ENCODE measurements around the gene C1QTNF7. TPM values are rescaled to one million over a fixed set of nuclear protein-coding genes. Genes with fewer than 3 reads are reported as not detected.

The C1QTNF7 gene
- total RNA-seq, 1 experiment from 2014 or later, result not detected

DNA sequence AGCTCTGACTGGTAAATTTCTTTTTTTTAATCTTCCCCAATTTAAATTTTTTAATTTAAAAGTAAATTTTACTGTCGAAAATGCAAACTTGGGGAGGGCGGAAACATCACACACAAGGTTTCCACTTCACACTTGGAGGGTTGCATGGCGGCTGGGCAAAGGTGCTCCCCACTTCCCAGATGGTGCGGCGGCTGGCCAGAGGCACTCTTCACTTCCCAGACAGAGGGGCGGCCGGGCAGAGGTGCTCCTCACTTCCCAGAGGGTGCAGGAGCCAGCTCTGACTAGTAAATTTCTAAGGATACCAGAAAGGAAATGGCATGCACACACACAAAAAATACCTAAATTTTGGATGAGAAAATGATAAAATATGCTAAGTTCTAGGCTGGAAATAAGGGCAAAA, 16.4 kb downstream of the C1QTNF7 start (continued):
- TF ChIP-seq, protein P1, sequence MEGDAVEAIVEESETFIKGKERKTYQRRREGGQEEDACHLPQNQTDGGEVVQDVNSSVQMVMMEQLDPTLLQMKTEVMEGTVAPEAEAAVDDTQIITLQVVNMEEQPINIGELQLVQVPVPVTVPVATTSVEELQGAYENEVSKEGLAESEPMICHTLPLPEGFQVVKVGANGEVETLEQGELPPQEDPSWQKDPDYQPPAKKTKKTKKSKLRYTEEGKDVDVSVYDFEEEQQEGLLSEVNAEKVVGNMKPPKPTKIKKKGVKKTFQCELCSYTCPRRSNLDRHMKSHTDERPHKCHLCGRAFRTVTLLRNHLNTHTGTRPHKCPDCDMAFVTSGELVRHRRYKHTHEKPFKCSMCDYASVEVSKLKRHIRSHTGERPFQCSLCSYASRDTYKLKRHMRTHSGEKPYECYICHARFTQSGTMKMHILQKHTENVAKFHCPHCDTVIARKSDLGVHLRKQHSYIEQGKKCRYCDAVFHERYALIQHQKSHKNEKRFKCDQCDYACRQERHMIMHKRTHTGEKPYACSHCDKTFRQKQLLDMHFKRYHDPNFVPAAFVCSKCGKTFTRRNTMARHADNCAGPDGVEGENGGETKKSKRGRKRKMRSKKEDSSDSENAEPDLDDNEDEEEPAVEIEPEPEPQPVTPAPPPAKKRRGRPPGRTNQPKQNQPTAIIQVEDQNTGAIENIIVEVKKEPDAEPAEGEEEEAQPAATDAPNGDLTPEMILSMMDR (IDR thresholded peaks at IDR 0.05 in 2 of 3, conservative IDR thresholded peaks at IDR 0.05 in 1 of 3; ENCODE audit: borderline replicate concordance in 1 of 3, insufficient read depth in 1 of 3, low read depth in 2 of 3, low read length in 2 of 3), result no peak
- TF ChIP-seq RAD21 (IDR thresholded peaks at IDR 0.05; ENCODE audit: low read depth) (no peak), SRF (IDR thresholded peaks at IDR 0.05; ENCODE audit: low read depth) (no peak), CBX3 (IDR thresholded peaks at IDR 0.05; ENCODE audit: low read depth) (no peak), ZNF274 (IDR thresholded peaks at IDR 0.05; ENCODE audit: low read depth, low read length) (no peak), ELF1 (IDR thresholded peaks at IDR 0.05; ENCODE audit: borderline replicate concordance, low read depth) (no peak), YY1 (IDR thresholded peaks at IDR 0.05; ENCODE audit: extremely low read depth, insufficient replicate concordance, low read depth, low read length) (no peak), EZH2phosphoT487 (IDR thresholded peaks at IDR 0.05; ENCODE audit: borderline replicate concordance) (no peak)

DNA sequence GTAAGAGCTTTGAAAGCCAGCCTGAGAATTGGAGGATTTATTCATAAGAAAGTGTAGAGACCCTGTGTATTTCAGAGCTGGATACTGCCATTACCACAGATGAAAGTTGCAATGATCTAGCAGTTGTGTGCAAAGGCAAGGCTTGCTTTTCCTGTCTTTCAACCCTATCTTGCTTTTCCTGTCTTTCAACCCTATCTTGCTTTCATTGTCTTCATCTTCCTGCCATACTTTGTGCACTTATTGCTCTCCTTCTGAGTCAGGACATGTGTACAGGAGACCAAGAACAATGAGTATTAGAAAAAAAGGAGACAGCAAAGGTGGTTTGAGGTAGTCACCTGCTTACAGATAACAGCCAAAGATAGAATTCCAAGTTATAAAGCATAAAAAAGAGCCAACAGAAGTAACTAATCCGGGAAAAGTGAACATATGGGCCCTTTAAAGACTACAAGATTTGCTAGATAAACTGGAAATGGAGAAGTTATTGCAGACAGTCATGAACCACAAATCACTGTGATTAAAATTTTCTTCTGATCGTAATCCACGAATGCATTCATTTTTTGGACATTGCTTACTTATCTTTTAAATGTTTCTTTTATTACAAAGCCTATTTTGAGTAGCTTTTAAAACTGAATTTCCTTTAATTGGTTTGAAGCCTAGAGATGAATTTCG, 17.2 kb downstream of the C1QTNF7 start:
- no peak overlapping the region for H3K4me3 ChIP-seq (replicated peaks in 1 of 2; ENCODE audit: low read depth in 1 of 2, low read length in 2 of 2)
- no peak overlapping the region for H3K27ac ChIP-seq (ENCODE audit: low read depth, low read length)
- RAD21 ChIA-PET (ENCODE audit: low non-redundant PET in 1 of 2, low total read pairs in 2 of 2, uncharacterized antibody in 2 of 2, unreplicated experiment in 2 of 2), result no interaction called here
- H3K79me2 ChIP-seq (ENCODE audit: insufficient read depth, low read length), result no peaks in the 10 kb centered on the region
- H3K9ac ChIP-seq (ENCODE audit: low read length), result no peak overlapping the region
- no peaks in the 10 kb centered on the region for H3K27me3 ChIP-seq (ENCODE audit: insufficient read depth, low read length)
- no peak overlapping the region for H3K4me2 ChIP-seq (ENCODE audit: low read length)
- H3K4me1 ChIP-seq (ENCODE audit: control insufficient read depth in 1 of 2, insufficient read depth in 2 of 2, low read length in 2 of 2), result no peaks in the 10 kb centered on the region
- CTCF ChIA-PET, result no interaction called here
- POLR2A ChIA-PET, result no interaction called here
- intact Hi-C loops (cut with micrococcal nuclease), result no loop called here
- H3K9me3 ChIP-seq (ENCODE audit: control insufficient read depth in 1 of 2, insufficient read depth in 1 of 2, low read depth in 1 of 2, low read length in 2 of 2), result no peaks in the 10 kb centered on the region
- H3K36me3 ChIP-seq (ENCODE audit: control insufficient read depth in 1 of 2, insufficient read depth in 2 of 2, low read length in 2 of 2), result no peaks in the 10 kb centered on the region
- no peak for ATAC-seq
- DNase-seq (ENCODE audit: low read depth, low spot score), result no peak
- TF ChIP-seq EGR1 (IDR thresholded peaks at IDR 0.05; ENCODE audit: low read depth), result no peak
- TF ChIP-seq FOSL1 (IDR thresholded peaks at IDR 0.05; ENCODE audit: low read depth), result no peak
- TF ChIP-seq SP1 (IDR thresholded peaks at IDR 0.05; ENCODE audit: low read depth), result no peak
- TF ChIP-seq, protein P2, sequence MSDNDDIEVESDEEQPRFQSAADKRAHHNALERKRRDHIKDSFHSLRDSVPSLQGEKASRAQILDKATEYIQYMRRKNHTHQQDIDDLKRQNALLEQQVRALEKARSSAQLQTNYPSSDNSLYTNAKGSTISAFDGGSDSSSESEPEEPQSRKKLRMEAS (IDR thresholded peaks at IDR 0.05), result no peak
- no peak for TF ChIP-seq EZH2phosphoT487 (IDR thresholded peaks at IDR 0.05; ENCODE audit: borderline replicate concordance)
- TF ChIP-seq ZNF274 (IDR thresholded peaks at IDR 0.05; ENCODE audit: low read depth, low read length), result no peak
- no peak for TF ChIP-seq POLR2AphosphoS5 (IDR thresholded peaks at IDR 0.05; ENCODE audit: low read depth, low read length)
- no peak for TF ChIP-seq EZH2 (IDR thresholded peaks at IDR 0.05)
- TF ChIP-seq, protein P3, sequence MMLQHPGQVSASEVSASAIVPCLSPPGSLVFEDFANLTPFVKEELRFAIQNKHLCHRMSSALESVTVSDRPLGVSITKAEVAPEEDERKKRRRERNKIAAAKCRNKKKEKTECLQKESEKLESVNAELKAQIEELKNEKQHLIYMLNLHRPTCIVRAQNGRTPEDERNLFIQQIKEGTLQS (IDR thresholded peaks at IDR 0.05), result no peak
- no peak for TF ChIP-seq JUND (IDR thresholded peaks at IDR 0.05)
- no peak for TF ChIP-seq SIN3A (IDR thresholded peaks at IDR 0.05; ENCODE audit: low read depth)
- no peak for TF ChIP-seq ZFX (IDR thresholded peaks at IDR 0.05)
- TF ChIP-seq, protein P4, sequence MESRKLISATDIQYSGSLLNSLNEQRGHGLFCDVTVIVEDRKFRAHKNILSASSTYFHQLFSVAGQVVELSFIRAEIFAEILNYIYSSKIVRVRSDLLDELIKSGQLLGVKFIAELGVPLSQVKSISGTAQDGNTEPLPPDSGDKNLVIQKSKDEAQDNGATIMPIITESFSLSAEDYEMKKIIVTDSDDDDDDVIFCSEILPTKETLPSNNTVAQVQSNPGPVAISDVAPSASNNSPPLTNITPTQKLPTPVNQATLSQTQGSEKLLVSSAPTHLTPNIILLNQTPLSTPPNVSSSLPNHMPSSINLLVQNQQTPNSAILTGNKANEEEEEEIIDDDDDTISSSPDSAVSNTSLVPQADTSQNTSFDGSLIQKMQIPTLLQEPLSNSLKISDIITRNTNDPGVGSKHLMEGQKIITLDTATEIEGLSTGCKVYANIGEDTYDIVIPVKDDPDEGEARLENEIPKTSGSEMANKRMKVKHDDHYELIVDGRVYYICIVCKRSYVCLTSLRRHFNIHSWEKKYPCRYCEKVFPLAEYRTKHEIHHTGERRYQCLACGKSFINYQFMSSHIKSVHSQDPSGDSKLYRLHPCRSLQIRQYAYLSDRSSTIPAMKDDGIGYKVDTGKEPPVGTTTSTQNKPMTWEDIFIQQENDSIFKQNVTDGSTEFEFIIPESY (IDR thresholded peaks at IDR 0.05; ENCODE audit: extremely low read depth, insufficient replicate concordance, low read length), result no peak
- no peak for TF ChIP-seq CEBPB (IDR thresholded peaks at IDR 0.05; ENCODE audit: low read depth)
- TF ChIP-seq, protein P1 (IDR thresholded peaks at IDR 0.05 in 2 of 3, conservative IDR thresholded peaks at IDR 0.05 in 1 of 3; ENCODE audit: borderline replicate concordance in 1 of 3, insufficient read depth in 1 of 3, low read depth in 2 of 3, low read length in 2 of 3), result no peak
- BruUV-seq (replicated peaks), result no TSS peak
- no peaks in the 10 kb centered on the region for H3K9me2 ChIP-seq (ENCODE audit: insufficient read depth)
- no peak overlapping the region for H2AFZ ChIP-seq (ENCODE audit: low read depth, low read length, poor library complexity, severe bottlenecking)
- no peaks in the 10 kb centered on the region for H4K20me1 ChIP-seq (ENCODE audit: insufficient read depth)
